HG03108 (cell line): Measurements from ENCODE around the gene HOXA11.

Experiments used
- ATAC-seq: cut with Tn5 transposase; IDR thresholded peaks from one replicate; pipeline ENCODE4 v1.9.1; 2021; ENCODE audit warnings: moderate library complexity; ENCODE audit not compliant: unreplicated experiment

HOXA11 gene

GRCh38 chr7:27207348-27207985 is 22.4 kb upstream of the HOXA11 start:
- no peak for ATAC-seq

GRCh38 chr7:27205325-27206280 is 20.6 kb upstream of the HOXA11 start:
- no peak for ATAC-seq

- ATAC-seq: no peak
These were observed 19.9 kb upstream of the HOXA11 start for GRCh38 chr7:27204851-27205322.

DNA sequence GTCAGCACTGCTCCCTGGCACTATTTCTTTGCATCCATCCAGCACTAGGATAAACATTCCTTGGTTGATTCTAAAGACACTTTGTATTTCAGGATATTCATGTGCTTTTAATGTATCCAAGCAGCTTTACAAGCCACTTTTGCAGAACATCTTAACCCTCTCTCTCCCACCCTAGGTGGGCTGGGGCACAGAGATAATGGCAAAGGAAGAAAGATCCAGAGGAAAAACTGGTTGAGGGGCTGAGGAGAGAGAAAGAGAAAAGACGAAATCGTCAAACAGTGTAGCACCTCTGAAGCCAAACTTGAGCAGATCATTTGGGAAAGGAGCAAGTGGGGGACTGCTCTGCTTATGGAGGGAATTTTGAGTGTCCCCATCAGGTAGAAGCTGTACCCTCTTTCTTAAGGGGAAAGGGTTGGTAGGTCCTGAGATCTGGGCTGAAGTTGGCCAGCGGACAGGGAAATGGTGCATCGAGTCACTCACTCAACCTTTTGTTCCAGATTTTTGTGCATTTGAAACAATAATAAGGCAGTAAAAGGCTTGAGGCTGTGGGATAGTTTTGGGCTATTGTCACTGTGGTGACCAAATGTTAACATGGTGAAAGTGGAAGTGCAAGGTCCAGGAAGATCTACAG is 19.0 kb upstream of the HOXA11 start:
- no peak for ATAC-seq

DNA sequence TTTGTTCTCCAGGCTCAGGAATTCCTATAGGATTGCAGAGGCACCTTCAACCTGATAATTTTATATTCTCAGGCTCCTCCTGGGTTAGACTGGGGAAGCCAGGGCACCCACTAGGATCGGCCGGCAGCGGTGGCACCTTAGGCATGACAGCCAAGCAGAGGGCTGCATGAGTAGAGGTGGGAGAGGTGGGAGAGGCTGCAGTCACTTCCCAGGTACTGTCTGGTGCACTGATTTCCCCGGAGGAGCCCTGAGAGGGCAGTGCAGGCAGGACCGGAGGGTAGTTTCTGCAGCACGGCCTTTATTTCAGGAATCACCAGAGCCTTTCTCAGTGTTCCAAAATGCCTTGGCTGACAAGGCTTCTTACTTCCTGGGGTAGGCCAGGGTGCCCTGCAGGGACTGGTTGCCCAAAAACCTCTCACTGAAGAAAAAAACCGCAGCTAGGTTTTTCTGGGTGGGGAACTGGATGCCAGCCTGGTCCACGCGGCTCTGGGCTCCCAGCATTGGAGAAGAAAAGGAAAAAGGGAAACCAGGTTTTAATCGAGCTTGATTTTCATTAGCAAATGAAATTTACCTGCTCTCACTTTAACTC is 18.4 kb upstream of the HOXA11 start:
- ATAC-seq: no peak

DNA sequence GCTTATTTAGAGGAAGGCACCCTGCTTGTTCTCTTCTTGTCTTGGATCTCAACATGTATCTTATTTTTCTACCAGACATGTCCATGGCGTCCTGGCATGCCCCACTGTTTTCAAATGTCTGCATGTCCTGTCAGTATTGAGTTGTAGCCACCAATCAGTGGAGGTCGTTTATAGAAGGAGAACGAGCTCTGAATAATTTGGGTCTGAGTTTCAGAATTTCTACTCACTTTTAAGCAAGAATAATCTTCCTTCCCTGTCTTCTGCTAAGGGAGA is 17.8 kb upstream of the HOXA11 start:
- ATAC-seq: no peak

DNA sequence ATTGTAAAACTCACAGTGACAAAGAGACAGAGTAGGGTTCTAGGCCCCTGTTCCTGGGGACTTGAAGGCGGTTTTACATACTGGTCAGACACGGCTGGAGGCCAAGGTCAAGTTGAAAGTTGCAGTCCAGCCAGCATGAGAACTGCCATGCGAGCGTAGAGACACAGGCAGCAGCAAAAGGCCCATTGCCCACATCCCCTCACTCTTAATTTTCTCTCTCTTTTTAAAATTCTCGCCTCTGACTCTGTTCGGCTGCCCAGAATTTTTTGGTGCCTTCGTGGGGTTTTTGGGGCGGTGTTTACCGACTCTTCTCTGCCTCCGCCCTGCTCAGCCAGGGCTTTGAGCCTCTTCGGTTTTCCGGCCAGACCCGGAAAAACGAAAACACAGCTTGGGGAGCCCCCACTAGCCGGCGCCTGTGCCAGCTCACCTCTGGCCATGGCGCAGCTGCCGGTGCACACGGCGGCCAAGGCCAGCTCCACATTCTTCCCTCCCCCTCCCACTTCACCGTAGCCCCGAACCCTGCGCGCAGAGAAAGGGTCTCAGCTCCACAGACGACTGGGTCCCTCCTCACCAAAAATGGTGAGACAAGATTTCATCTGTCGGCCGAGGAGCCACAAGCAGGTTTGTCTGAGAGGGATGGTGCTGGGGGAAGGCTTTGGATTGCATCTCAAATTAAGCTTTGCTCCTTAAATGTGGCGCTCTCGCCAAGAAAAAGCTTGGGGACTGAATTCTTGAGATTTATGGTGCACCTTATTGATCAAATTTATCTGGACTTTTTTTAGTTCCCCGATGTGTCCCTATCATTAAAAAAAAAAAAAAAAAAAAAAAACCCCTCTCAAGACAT is 17.2 kb upstream of the HOXA11 start:
- ATAC-seq: no peak

DNA sequence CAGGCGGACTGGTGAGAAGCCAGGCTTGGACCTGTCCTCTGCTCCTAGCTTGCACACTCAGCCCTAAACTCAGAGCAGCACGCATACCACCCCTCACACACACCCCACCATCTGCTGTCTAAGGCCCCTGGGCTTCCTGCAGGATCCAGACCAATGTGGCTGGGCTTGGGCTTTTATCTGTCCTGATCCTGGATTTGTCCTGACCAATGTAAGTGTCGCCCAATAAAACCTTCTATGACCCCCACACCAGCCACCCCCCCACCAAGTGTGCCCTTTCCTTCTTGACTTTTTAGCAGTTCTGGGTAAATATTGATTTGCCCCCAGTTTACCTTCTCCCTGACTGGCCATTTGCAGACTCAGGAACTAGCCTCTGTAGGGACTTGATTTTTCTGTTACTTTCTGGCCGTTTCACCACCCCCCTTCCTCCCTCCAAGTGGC is 16.6 kb upstream of the HOXA11 start:
- ATAC-seq: no peak

- no peak for ATAC-seq
These were observed 15.9 kb upstream of the HOXA11 start for GRCh38 chr7:27200761-27201579.

GRCh38 chr7:27199849-27200760 is 15.1 kb upstream of the HOXA11 start, which contains the start of gene HOXA13:
TSS of gene HOXA13 (minus strand) at chr7:27200091. CDS start at chr7:27200077, 14 bp downstream.
- ATAC-seq: no peak

GRCh38 chr7:27198871-27199801 is 14.1 kb upstream of the HOXA11 start:
- ATAC-seq: no peak

GRCh38 chr7:27198138-27198841 is 13.3 kb upstream of the HOXA11 start:
- ATAC-seq: no peak

DNA sequence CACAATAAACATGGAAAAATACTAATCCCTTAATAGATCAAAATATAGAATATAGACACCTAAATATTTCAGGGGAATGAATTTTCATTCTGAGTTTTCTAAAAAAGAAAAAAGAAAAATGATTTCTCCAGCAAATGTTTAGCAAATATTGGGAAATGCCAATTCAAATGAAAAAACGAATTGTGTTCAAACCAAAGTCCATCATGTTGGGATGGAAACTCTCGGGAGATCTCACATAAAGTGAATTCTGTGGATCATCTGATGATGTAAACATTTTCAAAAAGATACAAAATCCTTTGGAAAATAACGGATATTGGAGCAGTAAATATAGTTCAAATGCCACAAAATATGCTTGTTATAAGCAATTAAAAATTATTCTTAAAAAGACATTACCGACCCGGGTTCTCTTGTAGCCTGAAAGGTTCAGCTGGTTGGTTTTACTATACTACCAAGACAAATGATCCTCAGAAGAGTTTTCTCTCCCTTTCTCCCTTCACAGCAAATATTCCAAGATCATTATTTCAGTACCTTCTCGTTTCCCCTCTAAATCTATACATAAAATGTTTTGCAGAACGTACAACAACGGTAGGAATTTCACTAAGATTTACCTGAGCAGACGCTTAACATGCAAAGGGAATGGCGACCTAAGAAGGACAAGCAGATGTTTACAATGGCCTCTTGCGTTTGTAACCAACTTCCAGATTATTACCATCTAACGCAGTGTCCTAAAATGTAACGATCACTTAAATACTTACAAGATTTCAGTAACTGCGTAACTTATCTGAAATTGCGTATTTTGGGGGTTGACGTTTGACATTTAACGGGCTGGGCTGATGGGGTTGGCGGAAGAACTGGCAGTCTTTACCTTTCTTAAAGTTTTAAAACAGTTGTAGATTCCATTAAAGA is 12.4 kb upstream of the HOXA11 start:
- ATAC-seq: no peak

- no peak for ATAC-seq
These were observed 11.3 kb upstream of the HOXA11 start for GRCh38 chr7:27196287-27196767.

DNA sequence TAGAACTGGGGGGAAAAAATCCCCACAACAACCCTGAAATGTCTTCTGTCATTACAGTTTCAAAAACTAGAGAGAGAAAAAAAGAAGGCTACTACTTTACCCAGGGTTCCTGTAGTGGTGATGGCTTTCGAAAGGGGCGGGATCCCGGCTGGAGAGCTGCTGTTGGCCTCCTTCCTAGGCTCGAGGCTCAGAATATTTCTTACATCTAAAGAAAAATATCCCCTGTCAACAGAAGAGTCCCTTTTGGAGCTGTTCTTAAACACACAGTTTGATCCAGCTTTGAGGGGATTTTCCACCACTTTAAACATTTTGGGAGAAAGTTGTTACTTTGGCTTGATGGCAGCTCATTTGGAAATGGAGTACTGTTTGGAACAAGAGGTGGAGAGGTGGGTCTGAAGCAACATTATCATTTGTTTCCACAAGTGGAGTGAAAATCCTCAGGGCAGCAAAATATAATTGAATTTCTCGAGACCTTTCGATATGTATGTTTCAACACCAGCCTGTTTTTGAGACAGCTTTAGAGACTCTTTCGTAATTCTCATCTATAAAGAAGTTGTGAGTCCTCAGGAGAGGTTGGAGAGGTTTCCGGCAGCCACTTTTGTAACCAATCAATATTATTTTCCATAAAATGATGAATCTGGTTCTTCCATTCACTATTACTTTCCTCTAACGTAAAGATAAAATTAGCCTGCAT is 9.8 kb upstream of the HOXA11 start:
- ATAC-seq: no peak
